H1 (cell line): ENCODE results near the gene HOXA13.

ENCODE experiments used
- POLR2A ChIP-seq, 2 experiments: IDR thresholded peaks; 1 replicate in 1 of 2; 2 replicates in 1 of 2; pipeline ENCODE4 v1.6.1; 2011; ENCODE audit warnings: low read depth in 2 of 2, low read length in 2 of 2, mild to moderate bottlenecking in 2 of 2; ENCODE audit errors: control extremely low read depth in 1 of 2
- SP1 ChIP-seq: IDR thresholded peaks from 2 replicates; pipeline ENCODE4 v1.6.1; 2011; ENCODE audit warnings: low read depth, low read length
- ZNF274 ChIP-seq: IDR thresholded peaks from 2 replicates; pipeline ENCODE4 v1.7.0; 2012; ENCODE audit warnings: low read length, borderline replicate concordance; ENCODE audit errors: extremely low read depth
- TF ChIP-seq, protein P1 (sequence below), 3 experiments: IDR thresholded peaks; 1 replicate in 2 of 3; 2 replicates in 1 of 3; pipeline versions ENCODE4 v1.5.1 to v1.6.1; 2011; ENCODE audit warnings: low read length in 3 of 3, mild to moderate bottlenecking in 3 of 3, inconsistent platforms in 2 of 3, low read depth in 1 of 3, moderate library complexity in 1 of 3; ENCODE audit not compliant: insufficient read depth in 1 of 3; ENCODE audit errors: control extremely low read depth in 1 of 3

DNA sequence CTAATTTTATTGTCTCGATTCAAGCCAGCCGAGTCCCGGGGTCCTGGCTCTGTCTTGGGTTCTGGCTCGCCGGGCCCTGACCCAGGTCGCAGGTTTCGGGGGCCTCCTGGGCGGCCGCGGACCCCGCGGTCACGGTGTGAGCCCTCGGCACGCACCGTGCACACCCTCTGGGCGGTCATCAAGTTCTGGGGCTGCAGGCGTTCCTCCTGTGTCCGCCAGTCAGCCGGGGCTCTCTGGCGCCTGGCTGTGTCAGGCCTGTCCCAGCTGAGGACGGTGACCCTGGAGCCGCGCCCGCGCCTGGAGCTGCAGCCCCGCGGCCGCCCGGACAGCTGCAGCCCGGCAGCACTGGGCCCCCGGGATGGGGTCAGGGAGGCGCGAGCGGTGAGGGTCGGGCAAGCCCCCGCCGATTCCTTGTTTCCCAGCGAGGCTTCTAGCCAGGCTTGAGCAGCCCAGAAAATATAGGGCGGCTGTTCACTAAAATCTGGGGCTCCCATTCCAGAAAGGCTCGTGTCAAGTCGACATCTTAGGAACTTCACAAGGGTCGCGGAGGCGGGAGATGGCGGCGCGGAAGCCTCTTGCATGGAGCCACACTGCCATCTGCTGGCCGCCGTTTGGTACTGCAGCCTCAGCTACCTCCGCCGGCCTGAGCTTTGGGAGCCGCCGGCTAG lies 39.2 kb downstream of the HOXA13 start:
- TF ChIP-seq SP1 (no peak), ZNF274 (no peak), POLR2A (IDR thresholded peaks at IDR 0.05; ENCODE audit: control extremely low read depth in 1 of 2, low read depth in 2 of 2, low read length in 2 of 2) (no peak)
- TF ChIP-seq, protein P1, sequence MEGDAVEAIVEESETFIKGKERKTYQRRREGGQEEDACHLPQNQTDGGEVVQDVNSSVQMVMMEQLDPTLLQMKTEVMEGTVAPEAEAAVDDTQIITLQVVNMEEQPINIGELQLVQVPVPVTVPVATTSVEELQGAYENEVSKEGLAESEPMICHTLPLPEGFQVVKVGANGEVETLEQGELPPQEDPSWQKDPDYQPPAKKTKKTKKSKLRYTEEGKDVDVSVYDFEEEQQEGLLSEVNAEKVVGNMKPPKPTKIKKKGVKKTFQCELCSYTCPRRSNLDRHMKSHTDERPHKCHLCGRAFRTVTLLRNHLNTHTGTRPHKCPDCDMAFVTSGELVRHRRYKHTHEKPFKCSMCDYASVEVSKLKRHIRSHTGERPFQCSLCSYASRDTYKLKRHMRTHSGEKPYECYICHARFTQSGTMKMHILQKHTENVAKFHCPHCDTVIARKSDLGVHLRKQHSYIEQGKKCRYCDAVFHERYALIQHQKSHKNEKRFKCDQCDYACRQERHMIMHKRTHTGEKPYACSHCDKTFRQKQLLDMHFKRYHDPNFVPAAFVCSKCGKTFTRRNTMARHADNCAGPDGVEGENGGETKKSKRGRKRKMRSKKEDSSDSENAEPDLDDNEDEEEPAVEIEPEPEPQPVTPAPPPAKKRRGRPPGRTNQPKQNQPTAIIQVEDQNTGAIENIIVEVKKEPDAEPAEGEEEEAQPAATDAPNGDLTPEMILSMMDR (IDR thresholded peaks at IDR 0.05; ENCODE audit: control extremely low read depth in 1 of 3, insufficient read depth in 1 of 3, low read depth in 1 of 3, low read length in 3 of 3), result peak; percentile 83 to 99 (median 91)
